NCI-H187 (cell line): Measurements from ENCODE around the gene DNPH1.
A peak's percentile ranks its signal among the peaks of the same experiment; 100 is the strongest.

Experiments used
- DNase-seq, 2 experiments: peaks; one replicate each; lab custom pipeline; 2025; lab: John Stamatoyannopoulos, UW

Gene DNPH1

DNA sequence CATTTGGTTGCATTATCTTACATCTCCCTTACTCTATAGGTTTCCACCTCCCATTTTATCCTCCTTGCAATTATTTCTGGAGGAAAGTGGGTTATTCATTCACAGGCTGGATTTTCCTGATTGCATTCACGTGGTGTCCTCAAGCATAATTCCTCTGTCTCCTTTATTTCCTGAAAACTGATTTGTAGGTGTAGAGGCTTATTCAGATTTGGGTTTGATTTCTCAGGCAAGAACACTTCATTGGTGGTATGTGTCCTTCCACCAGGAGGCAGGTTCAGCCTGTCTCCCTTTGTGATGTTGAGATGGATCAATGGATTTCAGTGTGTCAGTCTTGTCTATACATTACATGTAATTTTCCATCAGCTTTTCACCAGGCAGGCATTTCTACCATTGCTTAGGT is 17.3 kb downstream of the DNPH1 start:
- DNase-seq = no peak

DNA sequence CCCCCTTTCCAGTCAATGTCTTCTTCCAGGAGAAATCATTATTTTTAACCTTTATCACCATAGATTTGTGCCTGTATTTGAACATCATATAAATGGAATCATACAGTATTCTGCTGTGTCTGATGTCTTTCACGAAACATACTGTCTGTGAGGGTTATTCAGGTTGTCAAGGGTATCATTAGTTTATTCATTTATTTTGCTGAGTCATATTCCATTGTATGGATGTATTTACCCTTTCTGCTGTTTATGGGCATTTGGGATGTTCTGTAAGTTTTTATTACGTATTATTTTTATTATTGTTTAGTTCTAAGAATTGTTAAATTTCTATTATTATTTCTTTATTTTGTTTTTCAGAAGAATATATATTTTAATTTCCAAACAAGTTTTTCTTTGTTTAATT is 22.0 kb downstream of the DNPH1 start:
- DNase-seq = no peak

DNA sequence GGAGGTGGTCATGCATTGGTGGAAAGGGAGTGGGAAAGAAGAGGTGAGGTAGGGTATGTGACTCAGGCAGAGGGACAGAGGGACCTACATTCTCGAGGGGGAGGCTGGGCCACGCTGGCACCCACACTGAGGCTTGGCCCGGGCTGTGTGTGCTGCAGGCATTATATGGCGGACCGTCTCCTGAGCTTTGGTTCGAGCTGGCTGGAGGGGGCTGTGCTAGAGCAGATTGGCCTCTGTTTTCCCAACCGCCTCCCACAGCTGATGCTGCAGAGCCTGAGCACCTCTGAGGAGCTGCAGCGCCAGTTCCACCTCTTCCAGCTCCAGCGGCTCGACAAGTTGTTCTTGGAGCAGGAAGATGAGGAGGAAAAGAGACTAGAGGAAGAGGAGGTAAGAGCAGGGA is 23.4 kb downstream of the DNPH1 start:
- no peak for DNase-seq

DNA sequence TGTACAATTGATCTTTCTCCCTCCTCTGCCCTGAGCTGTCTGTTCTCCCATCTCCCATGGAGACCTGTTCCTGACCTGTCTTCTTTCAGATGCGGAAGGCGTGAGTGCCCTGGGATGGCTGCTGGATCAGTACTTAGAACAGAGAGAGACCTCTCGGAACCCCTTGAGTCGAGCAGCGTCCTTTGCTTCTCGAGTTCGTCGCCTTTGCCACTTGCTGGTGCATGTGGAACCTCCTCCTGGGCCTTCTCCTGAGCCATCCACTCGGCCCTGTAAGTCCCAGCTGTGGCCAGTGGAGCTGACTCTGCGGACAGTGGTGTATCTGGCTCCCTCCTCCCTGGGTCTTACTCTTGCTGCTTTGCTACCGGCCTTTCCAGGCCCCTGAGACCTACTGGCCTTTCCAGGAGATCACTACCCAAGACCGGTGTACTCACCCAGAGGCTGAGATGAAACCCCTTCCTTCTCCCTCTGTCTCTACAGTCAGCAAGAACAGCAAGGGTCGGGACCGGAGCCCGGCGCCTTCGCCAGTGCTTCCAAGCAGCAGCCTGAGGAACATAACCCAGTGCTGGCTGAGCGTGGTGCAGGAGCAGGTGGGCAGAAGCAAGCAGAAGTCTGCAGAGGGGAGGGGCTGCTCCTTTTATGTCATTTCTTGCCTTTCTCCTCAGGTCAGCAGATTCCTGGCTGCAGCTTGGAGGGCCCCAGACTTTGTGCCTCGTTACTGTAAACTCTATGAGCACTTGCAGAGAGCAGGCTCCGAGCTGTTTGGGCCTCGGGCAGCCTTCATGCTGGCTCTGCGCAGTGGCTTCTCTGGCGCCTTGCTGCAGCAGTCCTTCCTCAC is 24.8 kb downstream of the DNPH1 start:
- DNase-seq = no peak

DNA sequence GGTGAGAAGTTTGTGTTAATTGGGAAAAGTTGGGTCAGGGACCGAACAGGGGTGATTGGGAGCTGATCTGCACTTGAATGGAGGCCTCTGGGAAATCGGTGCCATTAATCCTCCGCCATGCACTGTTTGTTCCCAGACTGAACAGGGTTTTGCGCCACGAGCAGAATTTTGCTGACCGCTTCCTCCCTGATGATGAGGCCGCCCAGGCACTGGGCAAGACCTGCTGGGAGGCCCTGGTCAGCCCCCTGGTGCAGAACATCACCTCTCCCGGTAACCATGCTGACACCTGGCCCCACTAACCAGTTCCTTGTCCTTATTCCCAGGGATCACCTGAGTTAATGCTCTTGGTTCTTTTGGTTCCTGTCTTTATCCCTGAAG is 25.6 kb downstream of the DNPH1 start:
- DNase-seq = no peak

DNA sequence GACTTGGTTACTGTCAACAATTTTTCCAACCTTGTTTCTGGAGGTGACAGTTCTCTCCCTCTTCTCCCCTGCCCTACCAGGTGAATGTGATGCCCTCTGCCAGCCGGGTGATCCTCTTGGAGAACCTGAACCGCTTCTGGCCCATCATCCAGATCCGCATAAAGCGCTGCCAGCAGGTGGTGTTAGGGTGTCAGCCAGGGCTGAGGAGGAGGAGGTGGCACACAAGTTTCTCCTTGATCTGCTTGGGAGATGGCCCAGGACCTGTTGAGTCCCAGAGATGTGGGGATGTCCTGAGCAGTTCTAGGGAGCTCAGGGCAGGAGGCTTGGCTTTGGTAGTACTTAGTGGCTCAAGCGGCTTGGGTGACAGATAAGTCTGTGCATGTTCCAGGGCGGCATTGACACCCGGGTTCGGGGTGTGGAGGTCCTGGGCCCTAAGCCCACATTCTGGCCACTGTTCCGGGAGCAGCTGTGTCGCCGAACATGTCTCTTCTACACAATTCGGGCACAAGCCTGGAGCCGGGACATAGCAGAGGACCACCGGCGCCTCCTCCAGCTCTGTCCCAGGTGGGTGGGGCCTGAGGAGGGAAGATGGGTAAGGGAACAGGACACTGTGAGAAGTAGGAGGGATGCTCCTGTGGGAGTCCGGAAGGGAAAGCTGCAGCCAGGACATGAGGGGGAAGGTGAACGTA is 26.1 kb downstream of the DNPH1 start:
- DNase-seq = no peak

DNA sequence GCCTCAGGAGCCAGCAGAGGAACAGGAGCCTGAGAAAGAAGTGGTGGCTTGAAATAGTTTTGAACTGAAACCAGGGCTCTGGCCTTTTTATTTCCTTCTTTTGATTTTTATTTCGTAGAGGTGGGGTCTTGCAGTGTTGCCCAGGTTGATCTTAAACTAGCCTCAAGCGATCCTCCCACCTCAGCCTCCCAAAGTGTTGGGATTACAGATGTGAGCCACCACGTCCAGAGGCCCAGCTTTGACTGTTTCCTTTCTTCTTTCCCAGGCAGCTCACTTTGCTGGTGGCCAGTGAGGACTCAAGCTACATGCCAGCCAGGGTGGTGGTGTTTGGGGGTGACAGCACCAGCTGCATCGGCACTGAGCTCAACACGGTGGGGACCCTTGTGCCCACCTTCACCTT is 26.8 kb downstream of the DNPH1 start:
- no peak for DNase-seq

DNA sequence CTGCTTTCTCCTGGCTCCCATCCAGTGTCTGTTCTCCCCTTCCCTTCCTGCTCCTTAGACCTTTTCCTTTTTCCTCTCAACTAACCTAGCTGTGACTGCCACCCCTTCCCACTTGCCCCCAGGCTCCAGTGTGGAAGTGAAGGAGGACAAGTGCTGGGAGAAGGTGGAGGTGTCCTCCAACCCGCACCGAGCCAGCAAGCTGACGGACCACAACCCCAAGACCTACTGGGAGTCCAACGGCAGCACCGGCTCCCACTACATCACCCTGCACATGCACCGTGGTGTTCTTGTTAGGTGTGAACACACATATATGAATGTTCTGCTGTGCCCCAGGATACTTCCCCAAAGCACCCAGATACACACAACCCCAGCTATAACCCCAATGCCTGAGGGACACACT is 28.7 kb downstream of the DNPH1 start:
- no peak for DNase-seq

DNA sequence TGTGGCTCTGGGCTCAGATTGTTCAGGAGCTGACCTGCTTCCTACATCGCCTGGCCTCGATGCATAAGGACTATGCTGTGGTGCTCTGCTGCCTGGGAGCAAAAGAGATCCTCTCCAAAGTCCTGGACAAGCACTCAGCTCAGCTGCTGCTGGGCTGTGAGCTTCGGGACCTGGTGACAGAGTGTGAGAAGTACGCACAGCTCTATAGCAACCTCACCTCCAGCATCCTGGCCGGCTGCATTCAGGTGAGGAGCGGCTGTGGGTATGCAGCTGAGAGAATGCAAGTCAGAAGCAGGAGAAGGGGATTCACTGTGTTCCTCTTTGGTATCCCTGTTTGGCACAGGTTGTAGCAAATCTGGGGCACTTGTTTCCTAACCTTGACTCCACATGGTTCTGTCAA is 29.4 kb downstream of the DNPH1 start:
- no peak for DNase-seq

DNA sequence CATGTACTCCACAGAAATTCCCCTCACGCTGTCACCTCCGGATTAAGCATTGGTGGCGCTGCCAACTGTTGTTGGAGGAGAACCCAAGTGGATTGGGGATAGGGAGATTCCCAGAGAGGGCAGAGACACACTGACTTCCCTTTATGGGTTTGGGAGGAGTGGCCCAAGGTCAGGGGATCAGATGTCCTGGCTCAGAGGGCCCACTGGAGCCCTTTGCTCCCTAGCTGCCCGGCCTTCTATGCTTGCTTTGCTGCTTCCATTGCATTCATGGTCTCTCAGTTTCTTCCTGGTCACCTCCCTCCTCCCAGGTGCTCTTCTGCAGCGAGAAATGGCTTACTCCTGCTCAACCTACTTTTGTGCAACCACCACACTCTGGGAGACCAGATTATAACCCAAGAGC is 32.9 kb downstream of the DNPH1 start:
- DNase-seq = no peak

DNA sequence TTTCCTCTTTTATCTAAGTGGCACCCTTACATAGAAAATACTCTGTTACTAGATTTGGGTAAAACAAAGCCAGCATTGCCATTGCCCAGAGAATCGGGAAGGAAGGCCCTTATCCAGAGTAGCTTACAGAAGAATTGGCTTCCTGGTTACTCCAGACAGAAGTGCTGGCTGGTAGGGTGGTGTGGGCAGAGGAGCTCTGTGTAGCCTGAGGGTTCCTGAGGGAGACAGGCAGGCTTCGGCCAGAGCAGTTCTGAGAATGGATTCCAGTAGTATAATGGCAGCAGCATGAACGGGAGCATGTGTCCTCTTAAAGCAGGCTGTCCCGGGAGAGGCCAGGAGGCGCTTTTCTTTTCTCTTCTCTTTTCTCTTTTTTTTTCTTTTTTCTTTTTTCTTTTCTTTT is 35.4 kb downstream of the DNPH1 start:
- no peak for DNase-seq

DNA sequence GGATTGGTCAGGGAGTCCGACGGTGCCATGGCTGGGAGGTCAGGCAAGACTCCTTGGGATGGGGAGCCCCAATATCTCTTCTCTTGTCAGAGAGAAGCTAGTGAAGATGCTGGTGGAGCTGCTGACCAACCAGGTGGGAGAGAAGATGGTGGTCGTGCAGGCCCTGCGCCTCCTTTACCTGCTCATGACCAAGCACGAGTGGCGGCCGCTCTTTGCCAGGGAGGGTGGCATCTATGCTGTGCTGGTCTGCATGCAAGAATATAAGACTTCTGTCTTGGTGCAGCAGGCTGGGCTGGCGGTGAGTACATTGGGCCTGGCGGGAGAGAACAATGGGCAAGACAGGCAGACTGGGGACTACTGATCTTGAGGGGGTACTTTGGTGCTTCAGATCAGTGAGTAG is 36.4 kb downstream of the DNPH1 start:
- DNase-seq = no peak

DNA sequence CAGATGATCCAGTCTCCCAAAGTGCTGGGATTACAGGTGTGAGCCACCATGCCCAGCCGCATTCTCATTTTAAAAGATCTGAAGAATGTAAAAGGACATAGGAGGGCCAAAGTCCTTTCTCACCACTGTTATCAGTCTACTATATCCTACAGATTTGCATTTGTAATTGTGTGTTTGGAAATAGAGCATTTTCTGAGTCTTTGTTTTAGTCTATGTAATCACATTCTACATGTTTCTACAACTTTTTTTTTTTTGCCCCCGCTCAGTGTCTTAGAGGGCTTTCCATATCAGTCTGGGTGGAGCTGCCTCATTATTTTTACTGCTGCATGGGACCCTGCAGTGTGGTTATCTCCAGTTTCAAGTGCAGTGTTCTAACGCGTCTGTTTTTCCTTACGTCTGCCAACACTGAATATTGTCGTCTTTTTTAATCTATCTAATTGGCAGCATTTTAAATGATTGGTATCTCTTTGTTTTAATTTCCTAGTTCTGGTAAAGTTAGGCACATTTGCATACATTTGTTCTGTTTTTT is 39.4 kb downstream of the DNPH1 start:
- no peak for DNase-seq

DNA sequence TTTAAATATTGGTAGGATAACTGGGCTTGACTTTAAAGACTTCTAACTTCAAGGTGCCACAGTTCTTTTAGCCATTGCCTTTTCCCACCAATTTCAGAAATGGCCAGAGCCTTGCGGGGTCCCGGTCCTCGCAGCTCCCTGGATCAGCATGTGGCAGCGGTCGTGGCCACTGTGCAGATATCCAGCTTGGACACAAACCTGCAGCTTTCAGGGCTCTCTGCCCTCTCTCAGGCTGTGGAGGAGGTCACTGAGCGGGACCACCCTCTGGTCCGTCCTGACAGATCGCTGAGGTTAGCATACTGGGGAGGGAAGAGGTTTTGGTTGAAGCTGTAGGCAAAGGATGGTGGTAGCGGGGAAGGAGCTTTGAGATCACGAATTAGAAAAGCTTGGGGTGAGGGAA is 40.9 kb downstream of the DNPH1 start:
- no peak for DNase-seq

DNA sequence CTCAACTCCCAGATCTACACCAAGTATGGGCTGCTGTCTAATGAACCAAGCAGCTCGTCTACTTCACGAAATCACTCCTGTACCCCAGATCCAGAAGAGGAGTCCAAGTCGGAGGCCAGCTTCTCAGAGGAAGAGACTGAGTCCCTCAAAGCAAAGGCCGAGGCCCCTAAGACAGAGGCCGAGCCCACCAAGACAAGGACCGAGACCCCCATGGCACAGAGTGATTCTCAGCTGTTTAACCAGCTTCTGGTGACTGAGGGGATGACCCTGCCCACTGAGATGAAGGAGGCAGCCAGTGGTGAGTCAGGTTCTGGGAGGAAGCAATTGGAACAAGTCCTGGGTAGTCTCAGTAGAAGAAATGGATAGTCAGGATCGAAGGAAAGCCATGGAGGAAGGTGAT is 41.5 kb downstream of the DNPH1 start:
- no peak for DNase-seq

DNA sequence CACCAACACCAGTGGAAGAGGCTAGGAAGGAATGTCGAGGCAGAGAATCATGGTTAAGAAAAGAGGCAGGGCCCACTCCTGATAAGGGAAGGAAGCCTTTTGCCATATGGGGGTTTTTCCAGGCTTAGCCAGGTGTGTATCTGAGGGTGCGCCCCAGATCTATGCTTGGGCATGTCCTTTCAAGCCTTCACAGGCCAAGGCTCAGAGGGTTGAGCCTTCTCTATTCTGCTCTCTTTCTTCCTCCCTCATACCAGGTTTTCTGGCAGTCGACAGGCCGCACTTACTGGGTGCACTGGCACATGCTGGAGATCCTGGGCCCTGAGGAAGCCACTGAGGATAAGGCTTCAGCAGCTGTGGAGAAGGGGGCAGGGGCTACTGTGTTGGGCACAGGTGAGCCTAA is 42.6 kb downstream of the DNPH1 start:
- DNase-seq = no peak

DNA sequence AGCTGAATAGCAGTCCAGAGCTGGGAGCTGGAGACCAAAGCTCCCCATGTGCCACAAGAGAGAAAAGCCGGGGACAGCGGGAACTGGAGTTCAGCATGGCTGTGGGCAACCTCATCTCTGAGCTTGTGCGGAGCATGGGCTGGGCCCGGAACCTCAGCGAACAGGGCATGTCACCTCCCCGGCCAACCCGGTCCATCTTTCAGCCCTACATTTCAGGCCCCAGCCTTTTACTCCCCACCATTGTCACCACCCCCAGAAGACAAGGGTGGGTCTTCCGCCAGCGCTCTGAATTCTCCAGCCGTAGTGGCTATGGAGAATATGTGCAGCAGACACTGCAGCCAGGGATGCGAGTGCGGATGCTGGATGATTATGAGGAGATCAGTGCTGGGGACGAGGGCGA is 43.3 kb downstream of the DNPH1 start:
- no peak for DNase-seq

DNA sequence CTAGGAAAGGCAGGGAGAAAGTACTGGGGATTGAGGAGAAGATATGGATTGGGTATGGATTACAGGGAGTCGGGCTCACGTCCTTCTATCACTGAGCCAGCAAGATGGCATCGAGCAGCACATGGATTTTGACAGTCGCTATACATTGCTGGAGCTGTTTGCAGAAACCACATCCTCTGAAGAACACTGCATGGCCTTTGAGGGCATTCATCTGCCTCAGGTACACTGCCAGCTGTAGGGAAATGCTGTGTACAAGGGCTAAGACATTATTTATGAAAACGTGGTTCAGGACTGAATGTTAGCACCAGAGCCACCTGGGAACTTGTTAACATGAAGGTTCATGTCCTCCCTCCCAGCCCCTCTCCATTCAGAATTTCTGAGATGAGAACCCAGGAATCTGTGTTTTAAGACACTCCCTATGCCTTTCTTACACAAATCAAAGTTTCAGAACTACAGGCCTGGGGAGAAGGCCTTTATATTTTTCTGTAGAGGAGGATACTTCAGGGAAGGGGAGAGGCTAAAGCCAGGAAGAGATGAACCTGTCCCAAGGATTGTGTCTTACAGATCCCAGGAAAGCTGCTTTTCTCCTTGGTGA is 43.8 kb downstream of the DNPH1 start:
- no peak for DNase-seq

DNA sequence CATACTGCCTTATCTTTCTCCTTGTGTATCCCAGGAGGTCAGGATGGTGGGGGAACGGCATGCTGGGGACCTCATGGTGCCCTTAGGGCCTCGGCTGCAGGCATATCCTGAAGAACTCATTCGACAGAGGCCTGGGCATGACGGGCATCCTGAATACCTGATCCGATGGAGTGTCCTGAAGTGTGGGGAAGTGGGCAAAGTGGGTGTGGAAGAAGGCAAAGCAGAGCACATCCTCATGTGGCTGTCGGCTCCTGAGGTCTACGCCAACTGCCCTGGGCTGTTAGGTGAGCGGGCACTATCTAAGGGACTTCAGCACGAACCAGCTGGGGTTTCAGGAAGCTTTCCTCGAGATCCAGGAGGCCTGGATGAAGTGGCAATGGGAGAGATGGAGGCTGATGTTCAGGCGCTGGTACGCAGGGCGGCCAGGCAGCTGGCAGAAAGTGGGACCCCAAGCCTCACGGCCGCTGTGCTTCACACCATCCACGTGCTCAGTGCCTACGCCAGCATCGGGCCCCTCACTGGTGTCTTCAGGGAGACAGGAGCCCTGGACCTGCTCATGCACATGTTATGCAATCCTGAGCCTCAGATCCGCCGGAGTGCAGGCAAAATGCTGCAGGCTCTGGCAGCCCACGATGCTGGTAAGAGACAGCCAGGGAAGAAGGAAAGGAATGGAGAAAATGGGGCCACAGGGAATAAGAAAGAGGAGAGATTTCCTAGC is 44.9 kb downstream of the DNPH1 start:
- DNase-seq = no peak

DNA sequence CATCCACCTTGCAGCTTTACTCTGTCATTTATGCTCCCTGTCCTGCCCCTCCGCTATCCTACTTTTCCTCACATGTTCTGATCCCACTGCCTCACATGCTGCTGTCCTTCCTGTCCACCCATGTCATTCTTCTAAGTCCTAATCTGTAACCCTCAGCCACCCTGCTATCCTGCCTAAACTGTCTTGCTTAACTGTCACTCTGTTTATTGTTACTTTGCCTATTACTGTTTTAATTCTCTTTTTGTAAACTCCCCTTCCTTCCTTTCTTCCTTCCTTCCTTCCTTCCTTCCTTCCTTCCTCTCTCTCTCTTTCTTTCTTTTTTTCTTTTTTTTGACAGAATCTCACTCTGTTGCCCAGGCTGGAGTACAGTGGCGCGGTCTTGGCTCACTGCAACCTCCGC is 45.8 kb downstream of the DNPH1 start:
- DNase-seq = no peak

DNA sequence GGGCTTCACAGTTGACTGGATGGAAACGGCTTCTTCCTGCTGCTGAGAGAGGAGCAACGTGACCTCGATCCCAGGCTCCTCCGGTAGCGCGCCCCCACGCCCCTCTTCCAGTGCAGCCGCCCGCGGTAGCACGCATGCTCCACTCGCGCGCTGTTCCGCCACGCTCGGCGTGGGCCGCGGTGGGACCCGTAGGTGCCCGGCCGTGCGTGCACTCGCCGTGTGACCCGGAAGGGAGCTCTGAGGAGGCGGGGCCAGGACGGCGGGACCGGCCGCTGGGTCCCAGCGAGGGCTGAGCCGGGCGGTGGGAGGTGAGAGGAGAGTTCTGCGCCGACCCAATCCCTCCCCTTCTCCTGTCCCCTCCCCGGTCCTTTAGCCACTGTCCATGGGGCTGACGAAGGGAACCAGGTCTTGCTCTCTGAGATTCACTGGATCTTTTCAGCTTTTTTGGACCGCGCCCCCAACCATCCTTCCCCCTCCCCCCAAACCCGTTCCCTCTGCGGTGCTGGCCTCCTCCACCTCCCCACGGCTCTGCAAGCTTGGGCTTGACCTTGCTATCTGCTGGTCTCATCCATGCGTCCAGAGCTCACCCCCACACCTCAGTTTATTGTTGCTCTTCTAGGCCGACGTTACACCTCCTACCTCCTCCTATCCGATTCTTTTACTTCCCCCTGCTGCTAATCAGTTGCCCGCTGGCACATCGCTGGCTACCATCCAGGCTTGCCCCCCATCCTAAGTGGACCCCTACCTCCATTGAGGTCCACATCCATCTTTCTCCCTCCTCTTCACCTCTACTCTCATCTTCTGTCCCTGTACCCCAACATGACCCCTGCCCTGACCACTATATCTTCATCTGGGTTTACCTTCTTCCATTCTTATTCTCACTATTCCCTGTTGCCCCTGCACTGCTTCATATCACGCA is 47.1 kb downstream of the DNPH1 start, which contains the start of gene CUL9:
Gene CUL9 (plus strand): TSS at position 255 of the 919 bp plus-strand sequence. CDS start 2,115 bp downstream, outside the sequence.
- peak in 1 of 2 experiments; percentile 71 for DNase-seq
